Measurements from ENCODE around the gene TRABD2B. TPM values are rescaled to one million over a fixed set of nuclear protein-coding genes. Genes with fewer than 3 reads are reported as not detected.

TRABD2B gene
- total and polyA plus RNA-seq, 2 of the 13 experiments (the other 11 are each of a cell fraction or from before 2014, with no cell fraction given), result 0.04 TPM; not detected in 1

DNA sequence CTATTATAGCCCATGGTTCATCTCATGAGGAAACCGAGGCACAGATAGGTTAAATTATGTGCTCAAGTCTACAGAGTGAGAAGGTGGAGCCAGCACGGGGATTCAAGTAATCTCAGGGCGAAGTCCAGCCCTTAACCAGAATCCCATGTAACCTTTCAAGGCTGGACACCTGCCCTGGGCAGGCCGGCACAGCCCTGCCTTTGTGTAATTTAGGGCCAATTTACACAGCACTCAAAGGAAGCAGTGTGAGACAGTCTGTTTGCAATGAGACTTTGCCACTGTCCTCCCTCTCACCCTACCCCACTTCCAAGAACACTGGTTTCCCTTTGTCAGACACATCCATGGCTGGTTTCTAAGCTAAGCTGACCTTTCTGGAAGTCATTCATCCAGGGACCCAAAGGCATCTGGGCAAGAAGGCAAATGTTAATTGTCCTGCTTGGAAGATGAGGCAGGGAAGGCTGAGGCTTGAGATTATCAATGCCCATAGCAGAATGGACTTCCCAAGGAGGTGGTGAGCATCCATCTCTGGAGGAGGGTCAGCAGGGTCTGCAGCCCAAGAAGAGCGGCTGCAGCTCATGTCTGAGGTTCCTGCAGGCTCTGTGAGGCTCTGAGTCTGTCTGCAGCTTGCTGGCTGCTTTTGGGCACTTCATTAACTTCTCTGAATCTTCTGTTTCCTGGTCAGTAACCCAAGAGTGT is 159.2 kb downstream of the TRABD2B start (continued):
- TF ChIP-seq, protein P1, sequence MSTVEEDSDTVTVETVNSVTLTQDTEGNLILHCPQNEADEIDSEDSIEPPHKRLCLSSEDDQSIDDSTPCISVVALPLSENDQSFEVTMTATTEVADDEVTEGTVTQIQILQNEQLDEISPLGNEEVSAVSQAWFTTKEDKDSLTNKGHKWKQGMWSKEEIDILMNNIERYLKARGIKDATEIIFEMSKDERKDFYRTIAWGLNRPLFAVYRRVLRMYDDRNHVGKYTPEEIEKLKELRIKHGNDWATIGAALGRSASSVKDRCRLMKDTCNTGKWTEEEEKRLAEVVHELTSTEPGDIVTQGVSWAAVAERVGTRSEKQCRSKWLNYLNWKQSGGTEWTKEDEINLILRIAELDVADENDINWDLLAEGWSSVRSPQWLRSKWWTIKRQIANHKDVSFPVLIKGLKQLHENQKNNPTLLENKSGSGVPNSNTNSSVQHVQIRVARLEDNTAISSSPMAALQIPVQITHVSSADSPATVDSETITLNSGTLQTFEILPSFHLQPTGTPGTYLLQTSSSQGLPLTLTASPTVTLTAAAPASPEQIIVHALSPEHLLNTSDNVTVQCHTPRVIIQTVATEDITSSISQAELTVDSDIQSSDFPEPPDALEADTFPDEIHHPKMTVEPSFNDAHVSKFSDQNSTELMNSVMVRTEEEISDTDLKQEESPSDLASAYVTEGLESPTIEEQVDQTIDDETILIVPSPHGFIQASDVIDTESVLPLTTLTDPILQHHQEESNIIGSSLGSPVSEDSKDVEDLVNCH (CRISPR knock-in tag; IDR thresholded peaks at IDR 0.05), result no peak
- TF ChIP-seq, protein P2, sequence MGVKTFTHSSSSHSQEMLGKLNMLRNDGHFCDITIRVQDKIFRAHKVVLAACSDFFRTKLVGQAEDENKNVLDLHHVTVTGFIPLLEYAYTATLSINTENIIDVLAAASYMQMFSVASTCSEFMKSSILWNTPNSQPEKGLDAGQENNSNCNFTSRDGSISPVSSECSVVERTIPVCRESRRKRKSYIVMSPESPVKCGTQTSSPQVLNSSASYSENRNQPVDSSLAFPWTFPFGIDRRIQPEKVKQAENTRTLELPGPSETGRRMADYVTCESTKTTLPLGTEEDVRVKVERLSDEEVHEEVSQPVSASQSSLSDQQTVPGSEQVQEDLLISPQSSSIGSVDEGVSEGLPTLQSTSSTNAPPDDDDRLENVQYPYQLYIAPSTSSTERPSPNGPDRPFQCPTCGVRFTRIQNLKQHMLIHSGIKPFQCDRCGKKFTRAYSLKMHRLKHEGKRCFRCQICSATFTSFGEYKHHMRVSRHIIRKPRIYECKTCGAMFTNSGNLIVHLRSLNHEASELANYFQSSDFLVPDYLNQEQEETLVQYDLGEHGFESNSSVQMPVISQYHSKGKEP (CRISPR knock-in tag; IDR thresholded peaks at IDR 0.05), result no peak
- TF ChIP-seq, protein P3, sequence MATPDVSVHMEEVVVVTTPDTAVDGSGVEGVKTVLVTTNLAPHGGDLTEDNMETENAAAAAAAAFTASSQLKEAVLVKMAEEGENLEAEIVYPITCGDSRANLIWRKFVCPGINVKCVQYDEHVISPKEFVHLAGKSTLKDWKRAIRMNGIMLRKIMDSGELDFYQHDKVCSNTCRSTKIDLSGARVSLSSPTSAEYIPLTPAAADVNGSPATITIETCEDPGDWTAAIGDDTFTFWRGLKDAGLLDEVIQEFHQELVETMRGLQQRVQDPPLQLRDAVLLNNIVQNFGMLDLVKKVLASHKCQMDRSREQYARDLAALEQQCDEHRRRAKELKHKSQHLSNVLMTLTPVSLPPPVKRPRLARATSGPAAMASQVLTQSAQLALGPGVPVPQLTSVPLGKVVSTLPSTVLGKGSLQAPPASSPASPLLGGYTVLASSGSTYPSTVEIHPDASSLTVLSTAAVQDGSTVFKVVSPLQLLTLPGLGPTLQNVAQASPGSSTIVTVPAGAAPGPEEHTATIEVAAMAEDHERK (CRISPR knock-in tag; IDR thresholded peaks at IDR 0.05; ENCODE audit: low read depth), result no peak
- no peak for TF ChIP-seq KLF6 (CRISPR knock-in tag; IDR thresholded peaks at IDR 0.05)
- TF ChIP-seq, protein P4, sequence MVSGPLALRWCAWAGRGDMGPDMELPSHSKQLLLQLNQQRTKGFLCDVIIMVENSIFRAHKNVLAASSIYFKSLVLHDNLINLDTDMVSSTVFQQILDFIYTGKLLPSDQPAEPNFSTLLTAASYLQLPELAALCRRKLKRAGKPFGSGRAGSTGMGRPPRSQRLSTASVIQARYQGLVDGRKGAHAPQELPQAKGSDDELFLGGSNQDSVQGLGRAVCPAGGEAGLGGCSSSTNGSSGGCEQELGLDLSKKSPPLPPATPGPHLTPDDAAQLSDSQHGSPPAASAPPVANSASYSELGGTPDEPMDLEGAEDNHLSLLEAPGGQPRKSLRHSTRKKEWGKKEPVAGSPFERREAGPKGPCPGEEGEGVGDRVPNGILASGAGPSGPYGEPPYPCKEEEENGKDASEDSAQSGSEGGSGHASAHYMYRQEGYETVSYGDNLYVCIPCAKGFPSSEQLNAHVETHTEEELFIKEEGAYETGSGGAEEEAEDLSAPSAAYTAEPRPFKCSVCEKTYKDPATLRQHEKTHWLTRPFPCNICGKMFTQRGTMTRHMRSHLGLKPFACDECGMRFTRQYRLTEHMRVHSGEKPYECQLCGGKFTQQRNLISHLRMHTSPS (CRISPR knock-in tag; IDR thresholded peaks at IDR 0.05; ENCODE audit: low read depth), result 0 out of 2 replicates have a peak, but pooled peaks have one; percentile 39
- TF ChIP-seq SMYD3 (CRISPR knock-in tag; IDR thresholded peaks at IDR 0.05), result no peak
- no peak; the same call in 1 of the 2 replicates for TF ChIP-seq NR2F2 (IDR thresholded peaks at IDR 0.05; ENCODE audit: borderline replicate concordance, low read depth)
- no peak for TF ChIP-seq SCMH1 (CRISPR knock-in tag; IDR thresholded peaks at IDR 0.05; ENCODE audit: borderline replicate concordance)
- TF ChIP-seq, protein P5, sequence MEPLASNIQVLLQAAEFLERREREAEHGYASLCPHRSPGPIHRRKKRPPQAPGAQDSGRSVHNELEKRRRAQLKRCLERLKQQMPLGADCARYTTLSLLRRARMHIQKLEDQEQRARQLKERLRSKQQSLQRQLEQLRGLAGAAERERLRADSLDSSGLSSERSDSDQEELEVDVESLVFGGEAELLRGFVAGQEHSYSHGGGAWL (CRISPR knock-in tag; IDR thresholded peaks at IDR 0.05), result no peak
- TF ChIP-seq PRPF4 (IDR thresholded peaks at IDR 0.05; ENCODE audit: low read depth, low read length, poor library complexity, severe bottlenecking), result no peak
- TF ChIP-seq MIXL1 (CRISPR knock-in tag; IDR thresholded peaks at IDR 0.05), result peak; percentile 92
- no peak for TF ChIP-seq NCOR1 (IDR thresholded peaks at IDR 0.05; ENCODE audit: borderline replicate concordance, low read length)
- no peak for TF ChIP-seq ZNF234 (CRISPR knock-in tag; conservative IDR thresholded peaks at IDR 0.05)
- TF ChIP-seq ZNF431 (CRISPR knock-in tag; IDR thresholded peaks at IDR 0.05; ENCODE audit: borderline replicate concordance, low read depth), result no peak
- peak in 1 of 2 experiments; percentile 28; a peak in 1 of 4 replicates for TF ChIP-seq NR2F1 (CRISPR knock-in tag; IDR thresholded peaks at IDR 0.05)
- TF ChIP-seq ZNF354B (CRISPR knock-in tag; IDR thresholded peaks at IDR 0.05), result no peak
- no peak for TF ChIP-seq ZBTB21 (CRISPR knock-in tag; IDR thresholded peaks at IDR 0.05)
- TF ChIP-seq ZBTB3 (CRISPR knock-in tag; IDR thresholded peaks at IDR 0.05; ENCODE audit: borderline replicate concordance, low read depth), result peak; percentile 90; the same call in 1 of the 2 replicates
- TF ChIP-seq ZNF343 (CRISPR knock-in tag; IDR thresholded peaks at IDR 0.05), result peak; percentile 54; the same call in 1 of the 2 replicates
